ENCODE measurements around the gene VAPB. TPM values are rescaled to one million over a fixed set of nuclear protein-coding genes. Genes with fewer than 3 reads are reported as not detected.

VAPB gene
- total RNA-seq, 1 donor from 2014 or later, result 61.5 TPM

- H3K4me1 Mint-ChIP-seq (ENCODE audit: low read depth, unreplicated experiment), result peaks cover 2% of the 10 kb centered on the region
These were observed 28.1 kb upstream of the VAPB start for GRCh38 chr20:58360936-58361335.

GRCh38 chr20:58361481-58362205 lies 27.4 kb upstream of the VAPB start:
- no peak overlapping the region for H2AFZ ChIP-seq (ENCODE audit: low read depth, low read length)
- Mint-ChIP-seq H3K4me3 (ENCODE audit: unreplicated experiment) (no peak overlapping the region), H3K27me3 (ENCODE audit: low read depth, unreplicated experiment) (no peaks in the 10 kb centered on the region), H3K4me1 (ENCODE audit: low read depth, unreplicated experiment) (peaks cover 7% of the 10 kb centered on the region), H3K27ac (ENCODE audit: unreplicated experiment) (peak overlapping the region; percentile 34), H3K9me3 (ENCODE audit: unreplicated experiment) (no peaks in the 10 kb centered on the region), H3K36me3 (ENCODE audit: low read depth, unreplicated experiment) (peaks cover 4% of the 10 kb centered on the region)
- peak overlapping the region; percentile 8 for H3K9ac ChIP-seq (ENCODE audit: low read length)
- no peaks in the 10 kb centered on the region for H3K4me1 ChIP-seq (ENCODE audit: insufficient read depth, low read length)
- H4K20me1 ChIP-seq (ENCODE audit: insufficient read depth, low read length), result peaks cover 3% of the 10 kb centered on the region
- H3K27ac ChIP-seq (ENCODE audit: low read depth, low read length), result peak overlapping the region; percentile 59
- H3K4me3 ChIP-seq (ENCODE audit: insufficient read depth, low read depth, low read length), result no peak overlapping the region
- no peaks in the 10 kb centered on the region for H3K79me2 ChIP-seq (ENCODE audit: insufficient read depth, low read length)
- H3K4me2 ChIP-seq (ENCODE audit: low read length), result no peak overlapping the region
- no peak for TF ChIP-seq CTCF (IDR thresholded peaks at IDR 0.05; ENCODE audit: insufficient read depth, low read depth, low read length)
- no peak for TF ChIP-seq EZH2 (IDR thresholded peaks at IDR 0.05; ENCODE audit: insufficient read depth, low read length)
- no peaks in the 10 kb centered on the region for H3K9me3 ChIP-seq (ENCODE audit: insufficient read depth, low read depth, low read length)
- peaks cover 33% of the 10 kb centered on the region for H3K36me3 ChIP-seq (ENCODE audit: insufficient read depth, low read length)
- DNase-seq (ENCODE audit: low read depth) (peak; percentile 46), FAIRE-seq (no peak)
- H3K27me3 ChIP-seq (ENCODE audit: insufficient read depth, low read length), result no peaks in the 10 kb centered on the region

More at GRCh38 chr20:58360936-58361335, 28.1 kb upstream of the VAPB start:
- no peaks in the 10 kb centered on the region for H3K9me3 ChIP-seq (ENCODE audit: insufficient read depth, low read depth, low read length)
- Mint-ChIP-seq H3K36me3 (ENCODE audit: low read depth, unreplicated experiment) (peaks cover 4% of the 10 kb centered on the region), H3K4me3 (ENCODE audit: unreplicated experiment) (no peak overlapping the region), H3K27me3 (ENCODE audit: low read depth, unreplicated experiment) (no peaks in the 10 kb centered on the region), H3K27ac (ENCODE audit: unreplicated experiment) (no peak overlapping the region), H3K9me3 (ENCODE audit: unreplicated experiment) (no peaks in the 10 kb centered on the region)
- no peak overlapping the region for H3K4me3 ChIP-seq (ENCODE audit: insufficient read depth, low read depth, low read length)
- no peaks in the 10 kb centered on the region for H3K79me2 ChIP-seq (ENCODE audit: insufficient read depth, low read length)
- DNase-seq (ENCODE audit: low read depth), result no peak
- H2AFZ ChIP-seq (ENCODE audit: low read depth, low read length), result no peak overlapping the region
- peak overlapping the region; percentile 21 for H3K27ac ChIP-seq (ENCODE audit: low read depth, low read length)
- H3K36me3 ChIP-seq (ENCODE audit: insufficient read depth, low read length), result peaks cover 33% of the 10 kb centered on the region
- H3K27me3 ChIP-seq (ENCODE audit: insufficient read depth, low read length), result no peaks in the 10 kb centered on the region
- TF ChIP-seq EZH2 (IDR thresholded peaks at IDR 0.05; ENCODE audit: insufficient read depth, low read length), result no peak
- no peak for TF ChIP-seq CTCF (IDR thresholded peaks at IDR 0.05; ENCODE audit: insufficient read depth, low read depth, low read length)
- H3K9ac ChIP-seq (ENCODE audit: low read length), result no peak overlapping the region
- peaks cover 3% of the 10 kb centered on the region for H4K20me1 ChIP-seq (ENCODE audit: insufficient read depth, low read length)
- no peaks in the 10 kb centered on the region for H3K4me1 ChIP-seq (ENCODE audit: insufficient read depth, low read length)
- H3K4me2 ChIP-seq (ENCODE audit: low read length), result no peak overlapping the region
- FAIRE-seq, result no peak

GRCh38 chr20:58362206-58362516 lies 26.9 kb upstream of the VAPB start:
- H3K27me3 ChIP-seq (ENCODE audit: insufficient read depth, low read length), result no peaks in the 10 kb centered on the region
- no peak for TF ChIP-seq CTCF (IDR thresholded peaks at IDR 0.05; ENCODE audit: insufficient read depth, low read depth, low read length)
- TF ChIP-seq EZH2 (IDR thresholded peaks at IDR 0.05; ENCODE audit: insufficient read depth, low read length), result no peak
- Mint-ChIP-seq H3K4me3 (ENCODE audit: unreplicated experiment) (no peak overlapping the region), H3K4me1 (ENCODE audit: low read depth, unreplicated experiment) (peaks cover 7% of the 10 kb centered on the region), H3K27ac (ENCODE audit: unreplicated experiment) (no peak overlapping the region), H3K36me3 (ENCODE audit: low read depth, unreplicated experiment) (peaks cover 4% of the 10 kb centered on the region), H3K9me3 (ENCODE audit: unreplicated experiment) (no peaks in the 10 kb centered on the region), H3K27me3 (ENCODE audit: low read depth, unreplicated experiment) (no peaks in the 10 kb centered on the region)
- H3K9me3 ChIP-seq (ENCODE audit: insufficient read depth, low read depth, low read length), result no peaks in the 10 kb centered on the region
- H4K20me1 ChIP-seq (ENCODE audit: insufficient read depth, low read length), result peaks cover 3% of the 10 kb centered on the region
- FAIRE-seq (no peak), DNase-seq (ENCODE audit: low read depth) (no peak)
- no peak overlapping the region for H3K4me3 ChIP-seq (ENCODE audit: insufficient read depth, low read depth, low read length)
- H3K27ac ChIP-seq (ENCODE audit: low read depth, low read length), result peak overlapping the region; percentile 59
- no peaks in the 10 kb centered on the region for H3K4me1 ChIP-seq (ENCODE audit: insufficient read depth, low read length)
- H3K79me2 ChIP-seq (ENCODE audit: insufficient read depth, low read length), result no peaks in the 10 kb centered on the region
- H3K4me2 ChIP-seq (ENCODE audit: low read length), result no peak overlapping the region
- no peak overlapping the region for H2AFZ ChIP-seq (ENCODE audit: low read depth, low read length)
- peaks cover 33% of the 10 kb centered on the region for H3K36me3 ChIP-seq (ENCODE audit: insufficient read depth, low read length)
- no peak overlapping the region for H3K9ac ChIP-seq (ENCODE audit: low read length)
